CD4-positive, alpha-beta T cell treated with Interleukin-4 for 4 hours (primary cell): ENCODE results near the gene HSF5.
"Not testable (repeated sequence)": the region's sequence is repeated elsewhere in the genome, so short reads cannot be mapped to it uniquely, and the experiment has no call there.

Source experiments
- DNase-seq: peaks from one replicate; pipeline ENCODE4 v3.0.0-alpha.2; 2020

The HSF5 gene

GRCh38 chr17:58412064-58412703 lies 76.0 kb downstream of the HSF5 start:
- no peak for DNase-seq

DNA sequence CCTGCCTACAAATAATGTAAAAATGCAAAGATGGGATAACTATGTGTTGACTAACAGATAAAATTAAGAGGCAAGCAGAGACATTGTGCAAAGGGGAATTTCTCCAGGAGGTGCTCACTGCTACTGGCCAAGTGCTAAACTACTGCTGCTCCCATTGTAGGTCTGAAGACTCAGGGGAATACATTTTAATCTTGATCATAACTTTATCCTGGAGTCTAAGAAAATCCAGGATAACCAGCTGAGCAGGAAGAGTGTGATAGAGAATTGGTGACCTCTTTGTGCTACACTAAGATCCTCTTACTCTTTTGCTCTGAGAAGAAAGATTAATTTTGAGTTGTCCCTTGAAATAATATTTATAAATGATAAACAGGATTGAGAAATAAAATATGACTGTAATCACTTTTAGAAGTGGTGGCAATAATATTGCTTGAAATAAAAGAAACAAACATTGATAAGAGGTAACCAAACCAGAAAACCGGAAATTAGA lies 76.8 kb downstream of the HSF5 start:
- DNase-seq = no peak

DNA sequence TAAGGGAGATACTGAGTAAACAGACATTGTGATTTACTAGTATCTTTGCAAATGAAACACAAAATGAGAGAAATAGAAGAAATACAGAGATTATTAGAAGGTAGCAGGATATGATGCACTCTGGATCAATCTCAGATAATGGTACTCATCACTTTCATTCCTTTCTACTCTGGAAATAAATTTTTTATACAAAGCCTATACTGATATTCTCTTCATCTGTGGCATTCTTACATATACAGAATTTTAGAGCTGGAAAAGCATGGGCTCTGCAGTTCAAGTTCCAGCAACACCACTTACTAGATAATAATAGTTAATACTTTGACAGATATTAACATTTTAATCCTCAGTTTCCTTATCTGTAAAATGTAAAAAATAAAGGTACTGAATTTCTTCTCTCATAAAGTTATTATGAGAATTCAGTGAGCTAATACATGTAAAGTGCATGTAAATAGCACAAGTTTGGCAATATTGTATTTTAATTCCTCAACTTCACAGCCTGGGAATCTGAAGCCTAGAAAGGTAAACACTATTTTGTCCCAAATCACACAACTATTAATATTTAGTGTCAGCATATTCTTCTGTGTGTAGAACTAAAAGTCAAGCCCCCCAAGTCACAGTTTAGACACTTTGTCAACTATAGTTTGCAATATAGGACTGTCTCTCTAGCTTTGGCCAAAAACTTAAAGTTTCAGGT lies 77.3 kb downstream of the HSF5 start:
- no peak for DNase-seq

GRCh38 chr17:58409432-58409831 lies 78.8 kb downstream of the HSF5 start:
- DNase-seq = no peak

DNA sequence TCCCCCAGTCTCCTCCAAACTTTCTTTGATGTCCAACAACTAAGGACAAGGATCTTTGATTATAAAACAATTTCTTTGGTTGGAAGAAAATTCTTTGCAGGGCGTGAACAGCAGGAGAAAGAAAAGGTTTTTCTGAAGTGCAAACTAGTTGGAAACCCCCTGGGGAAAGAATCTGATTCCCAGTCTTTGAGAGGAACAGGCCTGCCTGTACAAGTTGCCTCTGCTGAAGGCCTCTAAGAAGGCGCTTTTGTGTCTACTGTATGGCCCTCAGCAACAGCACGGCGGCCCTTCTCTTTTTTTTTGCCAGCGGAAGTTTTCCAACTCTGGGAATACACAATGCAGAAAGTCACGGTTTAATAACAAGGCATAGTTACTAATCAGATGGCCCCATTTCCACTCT lies 84.9 kb downstream of the HSF5 start:
- no peak for DNase-seq

DNA sequence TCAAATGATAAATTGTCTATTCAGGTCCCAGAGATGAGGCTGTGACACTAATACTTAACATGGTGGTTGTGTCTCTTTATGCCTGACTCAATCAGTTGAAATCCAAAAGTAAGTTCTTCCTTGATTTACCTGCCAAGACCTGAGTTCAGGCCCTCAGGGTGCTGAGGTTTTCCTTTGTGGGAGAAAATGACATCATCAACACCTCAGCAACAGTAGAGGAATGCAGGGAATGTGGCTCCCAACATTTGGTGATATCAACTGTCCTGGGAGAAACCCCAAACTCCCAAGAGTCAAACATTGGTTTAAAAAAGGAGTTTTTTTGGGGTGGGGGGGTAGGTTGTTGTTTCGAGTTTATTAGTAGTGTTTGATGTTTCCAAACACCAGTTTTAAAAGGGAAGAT lies 85.5 kb downstream of the HSF5 start:
- DNase-seq = no peak

- DNase-seq = no peak
Observed at GRCh38 chr17:58402047-58402446, 86.2 kb downstream of the HSF5 start.

- no peak for DNase-seq
Observed at GRCh38 chr17:58401287-58401686, 86.9 kb downstream of the HSF5 start.

DNA sequence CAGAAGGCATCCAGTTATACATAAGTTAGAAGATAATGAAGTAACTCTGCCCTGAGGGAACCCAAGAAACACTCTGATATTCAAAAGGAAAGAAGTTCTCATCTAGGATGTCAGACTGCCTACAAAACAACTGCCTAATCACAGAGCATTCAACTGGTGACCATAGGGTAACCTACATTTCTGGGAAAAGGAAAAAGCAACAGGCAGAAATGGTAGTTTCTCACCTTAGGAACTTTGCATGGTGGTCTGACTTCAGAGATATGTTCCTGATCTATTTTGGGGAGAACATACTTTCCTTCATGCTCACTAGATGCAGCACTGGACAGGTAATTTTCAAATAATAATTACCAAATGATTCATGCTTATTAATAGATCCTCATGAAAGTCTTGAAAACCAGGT lies 87.4 kb downstream of the HSF5 start:
- DNase-seq = no peak

GRCh38 chr17:58399974-58400373 lies 88.2 kb downstream of the HSF5 start:
- DNase-seq = no peak

GRCh38 chr17:58398574-58399266 lies 89.5 kb downstream of the HSF5 start:
- no peak for DNase-seq

GRCh38 chr17:58397421-58397820 lies 90.8 kb downstream of the HSF5 start:
- DNase-seq = not testable (repeated sequence)

GRCh38 chr17:58396173-58396572 lies 92.0 kb downstream of the HSF5 start:
- no peak for DNase-seq

DNA sequence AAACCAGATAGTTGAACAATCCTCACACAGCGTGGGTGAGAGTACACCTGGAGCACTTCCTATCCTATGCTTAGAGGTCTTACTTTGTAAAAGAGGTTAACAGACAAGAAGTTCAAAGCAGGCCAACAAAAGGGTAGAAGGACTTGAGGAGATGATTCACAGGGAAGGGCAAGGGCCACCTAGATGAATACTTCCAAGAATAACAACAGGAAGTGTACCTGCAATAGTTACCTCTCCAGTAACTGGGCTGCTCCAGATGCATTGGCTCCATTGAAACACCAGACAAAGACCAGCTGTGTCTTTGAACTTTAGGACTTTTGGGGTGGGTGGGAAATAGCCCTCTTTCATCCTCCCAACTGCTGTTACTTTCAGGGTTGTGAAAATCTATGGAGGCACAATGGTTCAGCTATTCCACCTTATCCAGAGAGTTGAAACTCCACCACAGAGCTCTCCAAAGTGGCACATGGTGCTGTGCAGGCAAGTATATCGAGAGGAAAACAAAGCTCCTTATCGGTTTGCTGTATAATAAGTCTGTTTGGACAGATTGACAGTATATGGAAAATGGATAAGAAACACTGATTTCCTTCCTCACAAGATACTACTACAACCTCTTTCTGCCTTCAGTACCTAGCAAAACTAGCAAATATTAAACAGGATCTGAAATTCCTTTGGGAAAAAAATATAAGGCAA lies 93.5 kb downstream of the HSF5 start:
- no peak for DNase-seq

GRCh38 chr17:58391302-58391984 lies 96.8 kb downstream of the HSF5 start:
- no peak for DNase-seq

DNA sequence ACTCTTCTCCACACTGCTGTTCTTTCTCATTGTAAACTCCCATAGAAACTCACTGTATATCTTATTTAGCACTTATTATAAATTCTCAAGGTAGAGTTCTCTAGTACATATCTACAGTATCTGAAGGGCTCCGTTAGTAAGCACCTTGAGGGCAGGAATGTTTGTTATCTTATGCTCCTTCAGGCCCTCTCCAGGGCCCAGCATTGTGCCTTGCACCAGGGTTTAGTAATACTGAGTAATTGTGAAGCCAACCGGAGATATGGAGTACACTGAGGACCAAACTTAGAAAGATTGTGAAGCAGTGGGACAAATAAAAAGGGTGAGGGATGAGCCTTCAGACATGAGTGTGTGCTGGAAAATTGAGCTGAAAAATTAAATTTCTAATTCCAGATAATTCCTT lies 97.3 kb downstream of the HSF5 start:
- DNase-seq = no peak

DNA sequence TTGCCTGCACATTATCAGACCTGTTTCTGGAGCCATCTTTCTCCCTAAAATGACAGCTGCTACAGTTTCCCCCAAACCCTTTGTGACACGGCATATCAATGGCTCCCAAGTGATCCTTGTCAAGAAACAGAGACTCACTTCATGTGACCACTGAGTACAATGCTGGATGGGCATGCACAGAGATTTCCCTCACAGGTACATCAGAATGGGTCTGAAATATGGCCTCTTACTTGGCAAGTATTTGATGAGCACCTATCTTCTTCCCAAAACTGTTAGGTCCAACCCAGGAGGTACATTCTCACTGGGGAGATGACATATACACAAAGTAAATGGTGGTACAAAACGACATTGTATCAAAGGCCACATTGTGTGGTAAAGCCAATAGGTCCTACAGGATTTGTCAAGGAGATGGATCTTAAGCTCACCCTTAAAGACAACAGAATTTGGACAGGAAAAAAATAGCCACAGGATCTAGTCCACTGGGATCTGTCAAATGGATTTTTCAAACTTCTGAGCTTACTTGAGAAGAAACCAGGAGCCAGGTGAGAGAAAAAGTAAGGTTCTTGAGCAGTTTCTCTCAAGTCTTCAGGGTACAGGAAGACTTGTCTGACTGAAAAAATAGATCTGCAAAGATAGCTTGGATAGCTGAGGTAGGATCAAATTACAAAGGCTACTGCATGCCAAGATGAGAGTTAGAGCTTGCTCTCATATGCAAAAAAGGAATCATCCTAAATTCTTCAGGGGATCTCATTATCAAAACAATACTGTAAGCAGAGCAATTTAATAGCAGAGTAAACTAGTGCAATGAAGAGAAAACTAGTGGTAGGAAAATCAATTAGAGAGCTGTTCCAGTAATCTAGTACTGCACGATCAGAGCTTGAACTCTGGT lies 99.7 kb downstream of the HSF5 start:
- no peak for DNase-seq

DNA sequence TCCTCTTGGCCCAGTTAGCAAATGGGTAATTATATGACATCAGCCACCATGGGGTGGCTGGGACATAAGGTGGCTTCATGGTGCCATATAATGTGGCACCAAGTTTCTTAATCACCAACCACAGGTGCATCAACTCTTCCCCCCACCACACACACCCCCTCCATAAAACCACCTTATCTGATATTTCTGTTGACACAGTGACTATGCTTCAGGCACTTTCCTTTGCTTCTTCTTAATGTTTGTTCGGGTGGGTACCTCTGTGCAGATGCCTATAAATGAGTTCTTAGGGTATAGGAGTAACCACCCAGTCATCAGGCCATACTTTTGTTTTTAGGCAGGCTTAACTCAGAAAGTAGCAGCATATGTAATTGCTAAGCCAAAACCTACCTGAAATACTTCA lies 100.4 kb downstream of the HSF5 start:
- peak; percentile 13 for DNase-seq

DNA sequence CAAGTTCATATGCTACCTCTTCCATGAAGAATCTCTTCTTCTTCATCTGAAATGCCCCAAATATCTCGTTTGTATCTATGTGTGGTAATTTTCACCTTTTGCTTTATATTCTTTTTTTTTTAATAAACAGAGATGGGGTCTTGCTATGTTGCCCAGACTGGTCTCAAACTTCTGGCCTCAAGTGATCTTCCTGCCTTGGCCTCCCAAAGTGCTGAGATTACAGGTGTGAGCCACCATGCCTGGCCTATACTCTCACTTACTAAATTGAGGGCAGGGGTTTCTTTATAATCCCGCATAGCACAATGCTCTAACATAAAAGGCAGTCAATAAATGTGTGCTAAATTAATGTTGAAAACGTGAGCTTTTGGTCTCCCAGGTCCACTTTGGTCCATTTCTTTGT lies 101.5 kb downstream of the HSF5 start:
- no peak for DNase-seq

DNA sequence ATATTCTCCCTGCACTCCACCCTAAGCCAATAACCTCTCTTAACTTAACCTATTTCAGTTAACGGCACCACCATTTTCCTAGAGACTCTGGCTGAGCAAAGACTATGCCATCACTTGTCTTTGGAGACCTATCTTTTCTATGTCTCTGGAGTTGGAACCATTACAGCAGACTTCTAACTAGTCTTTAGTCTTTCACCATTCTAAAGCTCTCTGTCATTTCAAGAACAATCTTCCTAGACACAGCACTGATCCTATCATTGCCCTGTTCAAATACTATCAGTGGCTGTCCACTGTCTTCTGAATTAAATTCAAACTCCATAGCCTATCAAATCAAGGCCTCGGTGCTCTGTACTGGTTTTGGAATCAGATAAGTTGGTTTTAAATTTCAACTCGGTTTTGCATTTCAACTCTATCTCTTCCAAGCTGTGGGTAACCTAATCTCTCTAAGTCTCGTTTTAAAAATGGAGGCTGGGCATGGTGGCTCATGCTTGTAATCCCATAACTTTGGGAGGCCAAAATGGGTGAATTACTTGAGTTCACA lies 102.8 kb downstream of the HSF5 start:
- DNase-seq = no peak

GRCh38 chr17:58384897-58385296 lies 103.3 kb downstream of the HSF5 start:
- DNase-seq = no peak
